H9 (cell line): Measurements from ENCODE around the gene BIRC6. TPM values are rescaled to one million over a fixed set of nuclear protein-coding genes. Genes with fewer than 3 reads are reported as not detected.

Experiments
- DNase-seq: peaks from one replicate; pipeline ENCODE4 v3.0.0-alpha.2; 2017
- H2AFZ ChIP-seq: one replicate; pipeline ENCODE4 v1.6.1; 2013; ENCODE audit warnings: mild to moderate bottlenecking, low read length, control low read depth, moderate library complexity
- H2AK5ac ChIP-seq: 2 replicates; pipeline ENCODE4 v1.6.1; 2013; ENCODE audit warnings: low read length, control low read depth, mixed read lengths; ENCODE audit not compliant: insufficient read length
- H2BK120ac ChIP-seq: one replicate; pipeline ENCODE4 v1.6.1; 2013; ENCODE audit warnings: low read depth, mild to moderate bottlenecking, low read length, control low read depth, inconsistent platforms; ENCODE audit not compliant: poor library complexity, severe bottlenecking
- H2BK12ac ChIP-seq: 2 replicates; pipeline ENCODE4 v1.6.1; 2013; ENCODE audit warnings: low read length, control low read depth, mixed read lengths, low read depth; ENCODE audit not compliant: insufficient read length
- H2BK15ac ChIP-seq: 2 replicates; pipeline ENCODE4 v1.6.1; 2013; ENCODE audit warnings: low read depth, low read length, control low read depth
- H2BK20ac ChIP-seq: one replicate; pipeline ENCODE4 v1.6.1; 2013; ENCODE audit warnings: low read depth, mild to moderate bottlenecking, low read length, control low read depth, inconsistent platforms; ENCODE audit not compliant: poor library complexity, severe bottlenecking
- H2BK5ac ChIP-seq: 2 replicates; pipeline ENCODE4 v1.6.1; 2013; ENCODE audit warnings: low read length, control low read depth, mixed read lengths; ENCODE audit not compliant: insufficient read length
- H3K14ac ChIP-seq: 2 replicates; pipeline ENCODE4 v1.6.1; 2013; ENCODE audit warnings: low read length, control low read depth; ENCODE audit not compliant: insufficient read depth
- H3K18ac ChIP-seq: 2 replicates; pipeline ENCODE4 v1.6.1; 2013; ENCODE audit warnings: low read depth, mild to moderate bottlenecking, mixed read lengths, low read length, control low read depth; ENCODE audit not compliant: insufficient read length
- H3K23ac ChIP-seq: 2 replicates; pipeline ENCODE4 v1.6.1; 2013; ENCODE audit warnings: low read length, control low read depth, mixed read lengths, low read depth; ENCODE audit not compliant: insufficient read length
- H3K23me2 ChIP-seq: 2 replicates; pipeline ENCODE4 v1.6.1; 2013; ENCODE audit warnings: low read depth, mild to moderate bottlenecking, mixed read lengths, low read length, control low read depth; ENCODE audit not compliant: insufficient read length, poor library complexity, severe bottlenecking
- H3K27ac ChIP-seq: 2 replicates; pipeline ENCODE4 v1.5.1; 2013; ENCODE audit warnings: low read length, control low read depth, mixed read lengths, low read depth; ENCODE audit not compliant: insufficient read length
- H3K27me3 ChIP-seq: 2 replicates; pipeline ENCODE4 v1.6.1; 2013; ENCODE audit warnings: low read length, control low read depth, inconsistent platforms; ENCODE audit not compliant: insufficient read depth
- H3K4ac ChIP-seq: 2 replicates; pipeline ENCODE4 v1.6.1; 2013; ENCODE audit warnings: low read depth, mild to moderate bottlenecking, control low read depth, inconsistent platforms, low read length, moderate library complexity
- H3K4me1 ChIP-seq: 2 replicates; pipeline ENCODE4 v1.6.1; 2013; ENCODE audit warnings: low read length, control low read depth, inconsistent platforms; ENCODE audit not compliant: insufficient read depth
- H3K4me2 ChIP-seq: 2 replicates; pipeline ENCODE4 v1.6.1; 2013; ENCODE audit warnings: low read length, control low read depth, mixed read lengths; ENCODE audit not compliant: insufficient read length, insufficient read depth
- H3K56ac ChIP-seq: 2 replicates; pipeline ENCODE4 v1.6.1; 2013; ENCODE audit warnings: low read depth, mild to moderate bottlenecking, mixed read lengths, low read length, control low read depth; ENCODE audit not compliant: insufficient read length
- H3K79me1 ChIP-seq: 2 replicates; pipeline ENCODE4 v1.6.1; 2013; ENCODE audit warnings: low read depth, mild to moderate bottlenecking, moderate library complexity, low read length, control low read depth, inconsistent platforms; ENCODE audit not compliant: insufficient read depth, poor library complexity, severe bottlenecking
- H3K79me2 ChIP-seq: 2 replicates; pipeline ENCODE4 v1.6.1; 2013; ENCODE audit warnings: low read length, control low read depth, inconsistent platforms; ENCODE audit not compliant: insufficient read depth
- H3K9ac ChIP-seq: 2 replicates; pipeline ENCODE4 v1.6.1; 2013; ENCODE audit warnings: low read length, control low read depth, mixed read lengths; ENCODE audit not compliant: insufficient read length; ENCODE audit errors: extremely low read depth
- H3K9me3 ChIP-seq: one replicate; pipeline ENCODE4 v1.6.1; 2013; ENCODE audit warnings: low read depth, low read length, inconsistent platforms; ENCODE audit not compliant: control insufficient read depth
- H3T11ph ChIP-seq: one replicate; pipeline ENCODE4 v1.6.1; 2013; ENCODE audit warnings: mild to moderate bottlenecking, low read length, control low read depth, inconsistent platforms
- H4K20me1 ChIP-seq: one replicate; pipeline ENCODE4 v1.6.1; 2013; ENCODE audit not compliant: control insufficient read depth, insufficient read length, insufficient read depth
- H4K5ac ChIP-seq: 2 replicates; pipeline ENCODE4 v1.6.1; 2013; ENCODE audit warnings: low read depth, mild to moderate bottlenecking, mixed read lengths, low read length, control low read depth; ENCODE audit not compliant: insufficient read length
- H4K8ac ChIP-seq: replicated peaks from 2 replicates; pipeline ENCODE4 v1.6.1; 2013; ENCODE audit warnings: low read length, control low read depth, mixed read lengths, low read depth; ENCODE audit not compliant: insufficient read length
- H4K91ac ChIP-seq: 2 replicates; pipeline ENCODE4 v1.6.1; 2013; ENCODE audit warnings: low read depth, mild to moderate bottlenecking, moderate library complexity, mixed read lengths, low read length, control low read depth; ENCODE audit not compliant: insufficient read length
- H3K27ac Mint-ChIP-seq, 3 experiments: 2 replicates in 2 of 3; 3 replicates in 1 of 3; pipeline ENCODE4 v1.8.0; 2020 to 2021; ENCODE audit warnings: mixed read lengths in 3 of 3, mild to moderate bottlenecking in 1 of 3, moderate library complexity in 1 of 3
- H3K27me3 Mint-ChIP-seq: 2 replicates; pipeline ENCODE4 v1.8.0; 2021; ENCODE audit warnings: low read depth, mild to moderate bottlenecking, moderate library complexity, mixed read lengths
- H3K36me3 Mint-ChIP-seq, 3 experiments: 2 replicates in 2 of 3; 3 replicates in 1 of 3; pipeline ENCODE4 v1.8.0; 2020 to 2021; ENCODE audit warnings: low read depth in 3 of 3, mixed read lengths in 3 of 3; ENCODE audit not compliant: insufficient read depth in 1 of 3
- H3K4me1 Mint-ChIP-seq, 2 experiments: 2 replicates each; pipeline ENCODE4 v1.8.0; 2020; ENCODE audit warnings: mixed read lengths in 2 of 2
- H3K4me3 Mint-ChIP-seq, 2 experiments: 2 replicates in 1 of 2; 3 replicates in 1 of 2; pipeline ENCODE4 v1.8.0; 2020 to 2021; ENCODE audit warnings: mild to moderate bottlenecking in 2 of 2, mixed read lengths in 2 of 2, moderate library complexity in 1 of 2
- H3K9me3 Mint-ChIP-seq, 2 experiments: 2 replicates in 1 of 2; 3 replicates in 1 of 2; pipeline ENCODE4 v1.8.0; 2020; ENCODE audit warnings: mild to moderate bottlenecking in 2 of 2, mixed read lengths in 2 of 2, moderate library complexity in 1 of 2
- CTCF ChIP-seq: fragments of 200-600 bp; sonication (generic); conservative IDR thresholded peaks from 3 replicates; pipeline ENCODE4 v1.8.0; 2021; ENCODE audit warnings: antibody characterized with exemption, mild to moderate bottlenecking
- WGBS: extraction: QIAGEN DNeasy Blood & Tissue Kit; methylation state at CpG from one replicate; pipeline ENCODE4 v1.1.7; 2013; ENCODE audit warnings: missing lambda C conversion rate, low lambda C conversion rate, mixed read lengths; ENCODE audit not compliant: insufficient read length; ENCODE audit errors: extremely low coverage; 5-methylcytosine and 5-hydroxymethylcytosine counted together
- total RNA-seq: library from RNA; stranded (reverse); gene quantifications from 2 replicates; pipeline ENCODE4 v1.2.1, GENCODE V29; 2021

The BIRC6 gene
- total RNA-seq, 1 experiment from 2014 or later: 78.8 TPM

GRCh38 chr2:32532961-32533360 lies 176.1 kb downstream of the BIRC6 start:
- Mint-ChIP-seq H3K27me3 (no peaks in the 10 kb centered on the region), H3K36me3 (peaks cover 30 to 67% (median 31%) of the 10 kb centered on the region in 3 experiments), H3K9me3 (no peaks in the 10 kb centered on the region; a peak in 1 of 5 replicates), H3K4me1 (no peaks in the 10 kb centered on the region), H3K4me3 (no peak overlapping the region), H3K27ac (no peak overlapping the region)
- Histone ChIP-seq H3K27ac (no peak overlapping the region), H2BK12ac (no peak overlapping the region), H3K23ac (no peak overlapping the region), H3K4me2 (no peak overlapping the region), H3K4me1 (no peaks in the 10 kb centered on the region), H2AFZ (no peak overlapping the region), H2BK15ac (no peak overlapping the region), H3K18ac (no peak overlapping the region), H3K56ac (no peak overlapping the region), H3K9me3 (no peaks in the 10 kb centered on the region), H4K5ac (no peak overlapping the region), H2BK120ac (no peak overlapping the region), H3K14ac (no peak overlapping the region), H3K79me1 (no peaks in the 10 kb centered on the region), H2BK5ac (no peak overlapping the region), H3K9ac (no peak overlapping the region), H3T11ph (no peak overlapping the region), H2BK20ac (no peak overlapping the region), H2AK5ac (no peak overlapping the region), H3K27me3 (no peaks in the 10 kb centered on the region), H3K23me2 (no peaks in the 10 kb centered on the region), H3K4ac (no peak overlapping the region), H3K79me2 (no peaks in the 10 kb centered on the region), H4K8ac (no peak overlapping the region), H4K91ac (no peak overlapping the region), H4K20me1 (no peaks in the 10 kb centered on the region)
- DNase-seq: no peak
- no CpG with 5 or more reads among the region's 1 CpG for WGBS
- TF ChIP-seq CTCF: no peak
